GM18873 (cell line): Measurements from ENCODE around the gene R3HDM4.

ENCODE experiments used
- ATAC-seq: cut with Tn5 transposase; IDR thresholded peaks from one replicate; pipeline ENCODE4 v1.9.1; 2021; ENCODE audit warnings: mild to moderate bottlenecking, moderate library complexity, moderate number of reproducible peaks; ENCODE audit not compliant: unreplicated experiment, low FRiP score

Gene R3HDM4

DNA sequence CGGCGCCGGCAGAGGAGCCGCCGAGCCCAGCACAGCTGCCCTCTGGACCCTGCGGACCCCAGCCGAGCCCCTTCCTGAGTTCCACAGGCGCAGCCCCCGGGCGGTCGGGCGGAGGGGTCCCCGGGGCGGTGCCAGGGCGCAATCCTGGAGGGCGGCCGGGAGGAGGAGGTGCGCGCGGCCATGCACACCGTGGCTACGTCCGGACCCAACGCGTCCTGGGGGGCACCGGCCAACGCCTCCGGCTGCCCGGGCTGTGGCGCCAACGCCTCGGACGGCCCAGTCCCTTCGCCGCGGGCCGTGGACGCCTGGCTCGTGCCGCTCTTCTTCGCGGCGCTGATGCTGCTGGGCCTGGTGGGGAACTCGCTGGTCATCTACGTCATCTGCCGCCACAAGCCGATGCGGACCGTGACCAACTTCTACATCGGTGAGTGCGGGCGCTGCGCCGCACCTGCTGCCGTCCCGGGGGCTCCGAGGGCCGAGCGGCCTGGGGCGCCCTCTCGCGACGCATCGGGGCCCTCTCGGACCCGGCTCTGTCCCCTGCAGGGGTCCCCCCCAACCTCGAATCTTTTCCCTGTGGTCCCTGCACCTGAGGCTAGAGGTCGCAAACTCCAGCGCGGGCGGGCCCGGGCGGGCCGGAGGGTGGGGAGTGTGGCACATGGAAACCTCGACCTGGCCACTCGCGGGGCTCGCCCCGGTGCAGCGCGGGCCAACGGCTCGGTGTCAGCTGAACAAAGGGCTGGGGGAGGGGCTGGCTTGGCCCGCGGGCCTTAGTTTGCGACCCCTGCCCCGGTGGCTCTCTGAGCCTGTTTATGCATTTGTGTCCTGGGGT, 4.5 kb upstream of the R3HDM4 start, which contains the start of gene KISS1R:
Gene KISS1R (plus strand): TSS at position 11 of the 829 bp plus-strand sequence. CDS start 170 bp downstream, at position 181.
- no peak for ATAC-seq

DNA sequence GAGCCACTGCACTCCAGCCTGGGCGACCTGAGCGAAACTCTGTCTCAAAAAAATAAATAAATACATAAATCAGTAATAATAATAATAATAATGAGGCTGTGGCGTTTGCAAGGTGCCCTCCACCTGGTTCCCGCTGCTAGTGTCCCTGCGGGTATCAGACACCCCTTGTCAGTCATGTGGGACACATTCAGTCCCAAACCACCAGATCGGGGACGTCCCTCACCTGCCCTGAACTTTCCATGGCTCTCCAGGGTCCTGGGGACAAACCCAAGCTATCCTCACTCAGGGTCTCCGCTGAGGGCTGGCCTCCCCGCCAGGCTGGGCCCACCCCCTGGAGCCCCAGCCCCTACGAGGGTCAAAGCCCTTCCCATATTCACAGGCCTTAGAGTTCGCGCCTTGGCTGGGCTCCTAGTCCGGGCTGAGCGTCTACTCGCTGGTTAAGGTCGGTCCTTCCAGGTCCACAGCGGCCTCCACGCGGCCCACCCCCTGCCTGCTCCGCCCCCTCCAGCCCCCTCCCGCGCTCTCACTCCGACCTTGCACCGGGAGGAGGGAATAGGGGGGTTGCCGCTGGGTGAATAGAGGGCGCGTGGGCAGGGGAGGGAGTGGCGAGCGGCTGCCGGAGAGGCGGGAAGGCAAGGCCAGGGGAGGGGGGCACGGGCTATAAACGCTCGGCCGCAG, 3.8 kb upstream of the R3HDM4 start:
- ATAC-seq = no peak

GRCh38 chr19:912181-913079, 589 bp downstream of the R3HDM4 start:
- no peak for ATAC-seq

GRCh38 chr19:911197-912033, 1.6 kb downstream of the R3HDM4 start:
- no peak for ATAC-seq

DNA sequence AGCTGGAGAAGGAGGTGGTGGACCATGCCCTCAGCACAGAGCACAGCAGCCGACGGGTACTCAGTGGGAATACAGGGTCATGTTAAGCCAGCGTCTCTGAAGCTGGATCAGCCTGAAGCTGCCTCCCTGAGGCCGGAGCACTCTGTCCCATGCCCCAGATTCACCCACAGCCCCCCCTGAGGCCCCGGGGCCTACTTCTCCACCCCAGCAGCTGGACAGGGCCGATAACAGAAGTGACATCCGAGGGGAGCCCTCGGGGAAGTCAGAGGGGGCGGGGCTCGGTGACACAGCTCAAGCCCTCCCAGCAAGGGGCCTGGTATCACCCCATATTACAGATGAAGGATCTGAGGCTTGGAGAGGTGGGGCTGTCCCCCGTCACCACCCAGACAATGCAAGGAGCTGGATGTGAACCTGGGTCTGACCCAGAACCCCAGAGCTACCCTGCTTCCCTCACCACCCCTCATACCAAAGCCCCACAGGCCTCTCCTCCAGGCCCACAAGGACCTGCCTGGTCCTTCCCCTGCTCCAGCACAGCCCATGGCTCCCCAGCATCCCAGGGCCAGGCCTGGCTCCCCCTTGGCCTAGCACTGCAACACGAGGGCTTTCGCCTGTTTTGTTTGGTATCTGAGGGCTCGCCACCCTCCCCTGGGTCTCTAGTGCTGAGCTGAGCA, 5.7 kb downstream of the R3HDM4 start:
- ATAC-seq = no peak

DNA sequence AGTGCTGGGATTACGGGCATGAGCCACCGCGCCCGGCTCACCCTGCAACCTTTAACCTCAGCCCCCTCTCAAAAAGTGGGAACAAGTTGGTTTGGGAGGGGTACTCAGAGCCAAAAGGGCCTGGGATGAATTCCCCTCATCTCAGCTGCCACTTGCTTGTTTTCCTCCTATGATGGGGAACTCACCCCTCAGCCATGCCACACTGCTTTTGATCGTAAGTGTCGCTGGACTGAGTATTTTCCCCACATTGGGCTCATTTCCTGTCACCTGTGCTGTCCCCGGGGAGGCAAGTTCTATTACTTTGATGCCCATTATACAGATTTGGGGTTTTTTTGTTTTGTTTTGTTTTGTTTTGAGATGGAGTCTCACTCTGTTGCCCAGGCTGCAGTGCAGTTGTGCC, 6.5 kb downstream of the R3HDM4 start:
- no peak for ATAC-seq

DNA sequence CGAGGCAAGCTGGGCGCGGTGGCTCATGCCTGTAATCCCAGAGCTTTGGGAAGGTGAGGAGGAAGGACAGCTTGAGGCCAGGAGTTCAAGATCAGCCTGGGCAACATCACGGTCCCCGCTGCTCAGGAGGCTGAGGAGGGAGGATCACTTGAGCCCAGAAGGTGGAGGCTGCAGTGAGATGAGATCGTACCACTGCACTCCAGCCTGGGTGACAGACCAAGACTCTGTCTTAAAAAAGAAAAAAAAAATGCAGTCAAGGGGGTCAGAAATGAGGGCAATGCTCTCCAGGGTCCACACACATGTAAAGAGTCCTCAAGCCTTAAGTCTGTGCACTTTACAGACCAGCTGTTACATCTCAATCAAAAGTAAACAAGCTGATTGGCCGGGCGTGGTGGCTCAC, 8.5 kb downstream of the R3HDM4 start:
- no peak for ATAC-seq

DNA sequence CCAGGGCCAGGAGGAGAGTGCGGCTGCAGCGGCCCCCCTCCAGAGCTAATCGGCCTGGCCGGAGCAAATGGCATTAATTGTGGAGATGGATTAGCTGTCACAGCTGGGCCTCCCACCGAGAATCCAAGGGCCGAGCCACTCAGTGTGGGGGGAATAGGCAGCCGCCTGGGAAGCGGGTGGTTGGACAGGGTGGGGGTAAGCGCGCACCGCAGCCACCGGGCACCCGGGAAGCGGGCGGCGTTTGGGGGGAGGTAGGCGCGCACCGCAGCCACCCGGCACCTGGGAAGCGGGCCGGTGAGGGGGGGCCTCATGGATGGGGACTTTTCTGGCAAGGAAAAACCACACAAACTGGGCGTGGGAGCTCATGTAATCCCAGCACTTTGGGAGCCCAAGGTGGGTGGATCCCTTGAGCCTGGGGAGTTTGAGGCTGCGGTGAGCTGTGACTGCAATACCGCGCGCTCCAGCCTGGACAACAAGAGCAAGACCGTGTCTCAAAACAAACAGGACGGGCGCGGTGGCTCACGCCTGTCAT, 9.7 kb downstream of the R3HDM4 start:
- no peak for ATAC-seq

GRCh38 chr19:902446-903226, 10.4 kb downstream of the R3HDM4 start:
- ATAC-seq = no peak

DNA sequence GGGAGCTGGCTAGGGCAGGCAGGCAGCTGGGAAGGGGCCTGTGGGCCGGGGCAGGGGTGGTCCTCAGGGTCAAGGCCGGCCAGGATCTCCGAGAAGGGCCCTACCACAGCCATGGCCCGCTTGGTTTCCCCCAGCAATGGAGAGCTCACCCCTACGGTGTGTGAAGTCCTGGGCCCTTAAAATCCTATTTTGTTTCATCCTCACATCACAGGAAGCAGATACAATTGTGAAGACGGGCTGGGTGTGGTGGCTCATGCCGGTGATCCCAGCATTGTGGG, 11.0 kb downstream of the R3HDM4 start:
- no peak for ATAC-seq

- ATAC-seq = no peak
Observed at GRCh38 chr19:901216-902092, 11.6 kb downstream of the R3HDM4 start.

DNA sequence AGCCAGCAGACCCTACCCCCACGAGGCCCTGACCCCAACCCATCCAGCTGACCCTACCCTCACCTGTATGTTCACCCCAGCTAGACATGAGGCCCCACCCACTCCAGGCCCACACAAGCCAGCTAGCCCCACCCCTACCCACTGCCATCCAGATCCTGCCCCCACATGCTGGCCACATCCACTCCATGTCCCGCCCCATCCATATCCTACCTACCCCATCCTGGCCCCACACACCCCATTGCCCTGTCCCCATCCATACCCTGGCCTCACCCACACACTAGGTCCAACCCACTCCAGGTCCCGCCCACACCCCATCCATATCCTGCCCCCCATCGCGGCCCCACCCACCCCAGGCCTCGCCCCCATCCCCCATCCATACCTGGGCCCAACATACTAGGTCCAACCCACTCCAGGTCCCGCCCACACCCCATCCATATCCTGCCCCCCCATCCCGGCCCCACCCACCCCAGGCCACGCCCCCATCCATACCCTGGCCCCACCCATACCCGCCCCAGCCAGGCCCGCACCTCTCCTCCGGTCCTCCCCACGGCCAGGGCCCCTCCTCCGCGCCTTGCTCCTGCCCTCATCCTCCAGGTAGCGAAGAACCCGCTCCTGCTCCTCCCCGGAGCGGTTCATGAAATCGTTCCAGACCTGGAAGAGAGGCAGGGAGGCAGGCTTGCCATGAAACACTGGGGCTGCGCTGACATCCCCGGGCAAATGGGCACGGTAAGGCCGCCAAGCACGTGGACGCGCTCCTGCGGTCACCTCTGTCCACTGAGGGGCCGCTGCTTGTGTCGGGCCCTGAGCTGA, 12.5 kb downstream of the R3HDM4 start:
- no peak for ATAC-seq

DNA sequence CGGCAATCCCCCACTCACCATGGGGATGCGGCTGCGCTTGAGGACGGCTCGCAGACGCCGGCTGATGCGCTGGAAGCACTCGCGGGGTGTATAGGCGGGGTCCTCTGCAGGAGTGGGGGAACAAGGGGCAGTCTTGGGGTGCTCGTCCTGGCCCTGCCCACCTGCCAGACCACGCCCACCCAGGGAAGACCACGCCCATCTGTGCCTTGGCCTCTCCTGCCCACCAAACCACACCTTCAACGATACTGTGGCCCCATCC, 13.0 kb downstream of the R3HDM4 start:
- no peak for ATAC-seq

- ATAC-seq = no peak
Observed at GRCh38 chr19:899336-900042, 13.5 kb downstream of the R3HDM4 start.

DNA sequence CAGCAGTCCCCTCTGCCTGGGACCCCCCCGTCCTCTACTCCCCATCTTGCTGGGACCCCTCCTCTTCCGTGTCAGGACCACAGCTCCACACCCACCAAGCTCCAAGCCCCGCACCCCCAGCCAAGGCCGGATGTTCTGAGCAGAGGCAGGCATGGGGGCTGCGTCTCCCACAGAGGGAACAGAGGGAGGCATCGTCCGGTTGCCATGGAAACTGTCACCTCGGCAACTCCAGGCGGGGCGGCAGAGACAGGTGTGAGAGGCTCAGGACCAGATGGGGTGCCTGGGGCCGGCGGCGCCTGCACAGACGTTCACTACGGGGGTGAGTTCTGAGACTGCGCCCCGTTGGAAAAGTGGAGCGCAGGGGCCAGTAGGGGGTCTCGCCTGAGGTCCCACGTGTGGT, 14.4 kb downstream of the R3HDM4 start:
- no peak for ATAC-seq

GRCh38 chr19:897442-898039, 15.5 kb downstream of the R3HDM4 start:
- no peak for ATAC-seq
